Panc1 (cell line): ENCODE data around the gene ADCY1.

Experiments
- POLR2AphosphoS5 ChIP-seq: IDR thresholded peaks from 2 replicates; pipeline ENCODE4 v1.6.1; 2012; ENCODE audit warnings: mild to moderate bottlenecking, low read depth, low read length, moderate library complexity
- SIN3A ChIP-seq: IDR thresholded peaks from 2 replicates; pipeline ENCODE4 v1.6.1; 2012; ENCODE audit warnings: low read depth, mild to moderate bottlenecking, low read length, moderate library complexity, borderline replicate concordance; ENCODE audit not compliant: insufficient read depth
- TF ChIP-seq, protein P1 (sequence below): fragments of 450-650 bp; IDR thresholded peaks from 2 replicates; pipeline ENCODE4 v1.5.1; 2017; ENCODE audit warnings: mild to moderate bottlenecking
- TF ChIP-seq, protein P2 (sequence below), 2 experiments: IDR thresholded peaks; 2 replicates each; pipeline ENCODE4 v1.6.1; 2011 to 2012; ENCODE audit warnings: low read depth in 2 of 2, control low read depth in 1 of 2, low read length in 1 of 2, mild to moderate bottlenecking in 1 of 2, moderate library complexity in 1 of 2; ENCODE audit not compliant: insufficient read depth in 1 of 2

DNA sequence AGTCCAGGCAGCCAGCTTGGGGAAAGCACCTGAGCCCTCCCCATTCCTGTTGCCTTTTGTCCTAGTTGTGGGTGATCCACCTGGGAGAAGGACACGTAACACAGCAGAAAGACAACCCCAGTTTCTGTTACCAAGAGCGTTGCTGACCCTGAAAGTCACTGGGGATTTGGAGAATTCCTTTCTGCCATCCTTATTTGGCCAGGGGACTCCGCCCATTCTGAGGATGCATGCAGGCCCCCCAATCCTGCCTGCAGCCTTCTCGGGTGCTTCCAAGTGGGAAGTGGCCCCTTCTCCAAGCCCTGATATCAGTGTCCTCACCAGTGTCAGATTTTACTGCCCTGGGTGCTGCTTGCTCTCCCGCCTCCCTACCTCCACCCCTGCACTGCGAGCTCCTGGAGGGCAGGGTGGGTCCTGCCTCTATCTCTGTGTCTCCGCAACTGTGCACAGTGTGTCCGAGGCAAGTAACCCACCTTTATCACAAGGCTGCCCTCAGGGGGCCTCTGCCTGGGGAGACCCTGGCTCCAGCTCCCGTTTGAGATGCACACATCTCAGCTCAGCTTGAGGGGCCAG is 9.2 kb upstream of the ADCY1 start:
- TF ChIP-seq, protein P1, sequence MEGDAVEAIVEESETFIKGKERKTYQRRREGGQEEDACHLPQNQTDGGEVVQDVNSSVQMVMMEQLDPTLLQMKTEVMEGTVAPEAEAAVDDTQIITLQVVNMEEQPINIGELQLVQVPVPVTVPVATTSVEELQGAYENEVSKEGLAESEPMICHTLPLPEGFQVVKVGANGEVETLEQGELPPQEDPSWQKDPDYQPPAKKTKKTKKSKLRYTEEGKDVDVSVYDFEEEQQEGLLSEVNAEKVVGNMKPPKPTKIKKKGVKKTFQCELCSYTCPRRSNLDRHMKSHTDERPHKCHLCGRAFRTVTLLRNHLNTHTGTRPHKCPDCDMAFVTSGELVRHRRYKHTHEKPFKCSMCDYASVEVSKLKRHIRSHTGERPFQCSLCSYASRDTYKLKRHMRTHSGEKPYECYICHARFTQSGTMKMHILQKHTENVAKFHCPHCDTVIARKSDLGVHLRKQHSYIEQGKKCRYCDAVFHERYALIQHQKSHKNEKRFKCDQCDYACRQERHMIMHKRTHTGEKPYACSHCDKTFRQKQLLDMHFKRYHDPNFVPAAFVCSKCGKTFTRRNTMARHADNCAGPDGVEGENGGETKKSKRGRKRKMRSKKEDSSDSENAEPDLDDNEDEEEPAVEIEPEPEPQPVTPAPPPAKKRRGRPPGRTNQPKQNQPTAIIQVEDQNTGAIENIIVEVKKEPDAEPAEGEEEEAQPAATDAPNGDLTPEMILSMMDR: no peak
- no peak for TF ChIP-seq SIN3A
- TF ChIP-seq POLR2AphosphoS5: no peak
- TF ChIP-seq, protein P2, sequence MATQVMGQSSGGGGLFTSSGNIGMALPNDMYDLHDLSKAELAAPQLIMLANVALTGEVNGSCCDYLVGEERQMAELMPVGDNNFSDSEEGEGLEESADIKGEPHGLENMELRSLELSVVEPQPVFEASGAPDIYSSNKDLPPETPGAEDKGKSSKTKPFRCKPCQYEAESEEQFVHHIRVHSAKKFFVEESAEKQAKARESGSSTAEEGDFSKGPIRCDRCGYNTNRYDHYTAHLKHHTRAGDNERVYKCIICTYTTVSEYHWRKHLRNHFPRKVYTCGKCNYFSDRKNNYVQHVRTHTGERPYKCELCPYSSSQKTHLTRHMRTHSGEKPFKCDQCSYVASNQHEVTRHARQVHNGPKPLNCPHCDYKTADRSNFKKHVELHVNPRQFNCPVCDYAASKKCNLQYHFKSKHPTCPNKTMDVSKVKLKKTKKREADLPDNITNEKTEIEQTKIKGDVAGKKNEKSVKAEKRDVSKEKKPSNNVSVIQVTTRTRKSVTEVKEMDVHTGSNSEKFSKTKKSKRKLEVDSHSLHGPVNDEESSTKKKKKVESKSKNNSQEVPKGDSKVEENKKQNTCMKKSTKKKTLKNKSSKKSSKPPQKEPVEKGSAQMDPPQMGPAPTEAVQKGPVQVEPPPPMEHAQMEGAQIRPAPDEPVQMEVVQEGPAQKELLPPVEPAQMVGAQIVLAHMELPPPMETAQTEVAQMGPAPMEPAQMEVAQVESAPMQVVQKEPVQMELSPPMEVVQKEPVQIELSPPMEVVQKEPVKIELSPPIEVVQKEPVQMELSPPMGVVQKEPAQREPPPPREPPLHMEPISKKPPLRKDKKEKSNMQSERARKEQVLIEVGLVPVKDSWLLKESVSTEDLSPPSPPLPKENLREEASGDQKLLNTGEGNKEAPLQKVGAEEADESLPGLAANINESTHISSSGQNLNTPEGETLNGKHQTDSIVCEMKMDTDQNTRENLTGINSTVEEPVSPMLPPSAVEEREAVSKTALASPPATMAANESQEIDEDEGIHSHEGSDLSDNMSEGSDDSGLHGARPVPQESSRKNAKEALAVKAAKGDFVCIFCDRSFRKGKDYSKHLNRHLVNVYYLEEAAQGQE (IDR thresholded peaks at IDR 0.05; ENCODE audit: insufficient read depth in 1 of 2, low read depth in 2 of 2, low read length in 1 of 2): no peak
